ENCODE measurements around the gene HLA-DMA.
A peak's percentile ranks its signal among the peaks of the same experiment; 100 is the strongest.

The HLA-DMA gene

GRCh38 chr6:32935551-32936238, 17.2 kb downstream of the HLA-DMA start:
- H3K36me3 Mint-ChIP-seq (ENCODE audit: low read depth) = peaks cover 8% of the 10 kb centered on the region
- H3K27me3 Mint-ChIP-seq = no peaks in the 10 kb centered on the region
- no peak overlapping the region for H3K4me3 Mint-ChIP-seq
- H3K9me3 Mint-ChIP-seq = no peaks in the 10 kb centered on the region
- H3K27ac Mint-ChIP-seq = peak overlapping the region; percentile 32
- H3K4me1 Mint-ChIP-seq (ENCODE audit: low read depth) = peaks cover 47% of the 10 kb centered on the region

DNA sequence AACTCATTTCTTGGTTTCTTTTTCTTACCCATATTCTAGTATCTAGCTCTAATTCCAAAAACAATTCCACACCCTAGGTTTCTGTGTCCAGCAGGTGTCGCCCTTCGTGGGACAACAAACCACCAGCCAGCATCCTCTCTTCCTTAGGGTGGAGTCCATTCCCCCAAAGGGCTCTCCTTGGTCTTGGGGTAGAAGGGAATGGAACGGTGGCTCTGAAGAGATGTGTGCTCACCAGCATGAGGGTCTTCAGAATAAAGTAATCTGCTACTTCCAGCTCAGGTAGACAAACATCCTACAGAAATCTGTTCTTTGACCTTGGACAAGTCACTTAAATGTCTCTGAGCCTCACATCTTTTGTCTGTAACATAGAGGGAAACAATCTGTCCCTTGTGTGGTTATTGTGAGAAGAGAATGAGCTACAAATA, 19.2 kb downstream of the HLA-DMA start:
- no peak overlapping the region for H3K4me3 Mint-ChIP-seq
- peaks cover 46% of the 10 kb centered on the region for H3K4me1 Mint-ChIP-seq (ENCODE audit: low read depth)
- no peak overlapping the region for H3K27ac Mint-ChIP-seq
- no peaks in the 10 kb centered on the region for H3K9me3 Mint-ChIP-seq
- no peaks in the 10 kb centered on the region for H3K27me3 Mint-ChIP-seq
- H3K36me3 Mint-ChIP-seq (ENCODE audit: low read depth) = peaks cover 8% of the 10 kb centered on the region

- Mint-ChIP-seq H3K27me3 (no peaks in the 10 kb centered on the region), H3K4me1 (ENCODE audit: low read depth) (peaks cover 38% of the 10 kb centered on the region), H3K4me3 (no peak overlapping the region), H3K36me3 (ENCODE audit: low read depth) (peaks cover 4% of the 10 kb centered on the region), H3K27ac (no peak overlapping the region), H3K9me3 (no peaks in the 10 kb centered on the region)
These were observed 20.6 kb downstream of the HLA-DMA start for GRCh38 chr6:32932132-32932868.

- Mint-ChIP-seq H3K27ac (no peak overlapping the region), H3K27me3 (no peaks in the 10 kb centered on the region), H3K4me3 (no peak overlapping the region), H3K36me3 (ENCODE audit: low read depth) (peaks cover 4% of the 10 kb centered on the region), H3K9me3 (no peaks in the 10 kb centered on the region), H3K4me1 (ENCODE audit: low read depth) (peaks cover 29% of the 10 kb centered on the region)
These were observed 21.7 kb downstream of the HLA-DMA start for GRCh38 chr6:32931211-32931610.

- Mint-ChIP-seq H3K4me3 (no peak overlapping the region), H3K36me3 (ENCODE audit: low read depth) (no peaks in the 10 kb centered on the region), H3K9me3 (no peaks in the 10 kb centered on the region), H3K27ac (no peak overlapping the region), H3K27me3 (peaks cover 13% of the 10 kb centered on the region), H3K4me1 (ENCODE audit: low read depth) (peaks cover 12% of the 10 kb centered on the region)
These were observed 30.8 kb downstream of the HLA-DMA start for GRCh38 chr6:32922083-32922482.

DNA sequence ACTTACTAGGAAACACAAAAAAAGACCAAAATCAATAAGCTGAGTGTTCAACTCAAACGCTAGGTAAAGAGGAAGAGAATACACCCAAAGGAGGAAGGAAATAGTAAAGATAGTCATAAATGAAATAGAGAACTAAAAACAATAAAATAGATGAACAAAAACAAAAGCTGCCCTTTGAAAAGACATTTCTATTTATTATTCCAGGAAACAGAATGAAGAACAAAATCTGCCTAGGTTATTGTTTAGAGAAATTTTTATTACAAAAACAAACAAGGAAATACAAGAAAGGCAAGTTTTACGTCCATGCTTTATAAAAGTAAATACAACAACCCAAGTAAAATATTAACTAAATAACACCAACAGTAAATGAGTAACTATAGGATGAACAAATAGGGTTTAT, 32.2 kb downstream of the HLA-DMA start:
- Mint-ChIP-seq H3K36me3 (ENCODE audit: low read depth) (no peaks in the 10 kb centered on the region), H3K4me3 (no peak overlapping the region), H3K27me3 (peaks cover 13% of the 10 kb centered on the region), H3K4me1 (ENCODE audit: low read depth) (peaks cover 24% of the 10 kb centered on the region), H3K27ac (no peak overlapping the region), H3K9me3 (no peaks in the 10 kb centered on the region)

- Mint-ChIP-seq H3K9me3 (no peaks in the 10 kb centered on the region), H3K27ac (no peak overlapping the region), H3K4me3 (no peak overlapping the region), H3K27me3 (peaks cover 7% of the 10 kb centered on the region), H3K4me1 (ENCODE audit: low read depth) (peaks cover 13% of the 10 kb centered on the region), H3K36me3 (ENCODE audit: low read depth) (no peaks in the 10 kb centered on the region)
These were observed 39.9 kb downstream of the HLA-DMA start for GRCh38 chr6:32912951-32913350.

- no peaks in the 10 kb centered on the region for H3K9me3 Mint-ChIP-seq
- no peak overlapping the region for H3K4me3 Mint-ChIP-seq
- no peak overlapping the region for H3K27ac Mint-ChIP-seq
- no peaks in the 10 kb centered on the region for H3K36me3 Mint-ChIP-seq (ENCODE audit: low read depth)
- H3K4me1 Mint-ChIP-seq (ENCODE audit: low read depth) = no peaks in the 10 kb centered on the region
- H3K27me3 Mint-ChIP-seq = peaks cover 10% of the 10 kb centered on the region
These were observed 44.0 kb downstream of the HLA-DMA start for GRCh38 chr6:32908897-32909296.

GRCh38 chr6:32906539-32906938, 46.4 kb downstream of the HLA-DMA start:
- no peak overlapping the region for H3K27ac Mint-ChIP-seq
- no peaks in the 10 kb centered on the region for H3K9me3 Mint-ChIP-seq
- H3K4me1 Mint-ChIP-seq (ENCODE audit: low read depth) = no peaks in the 10 kb centered on the region
- H3K27me3 Mint-ChIP-seq = peaks cover 9% of the 10 kb centered on the region
- peaks cover 3% of the 10 kb centered on the region for H3K36me3 Mint-ChIP-seq (ENCODE audit: low read depth)
- H3K4me3 Mint-ChIP-seq = no peak overlapping the region

GRCh38 chr6:32905078-32905477, 47.8 kb downstream of the HLA-DMA start:
- Mint-ChIP-seq H3K9me3 (no peaks in the 10 kb centered on the region), H3K4me3 (no peak overlapping the region), H3K4me1 (ENCODE audit: low read depth) (no peaks in the 10 kb centered on the region), H3K27ac (no peak overlapping the region), H3K27me3 (peaks cover 3% of the 10 kb centered on the region), H3K36me3 (ENCODE audit: low read depth) (peaks cover 11% of the 10 kb centered on the region)

- Mint-ChIP-seq H3K27ac (no peak overlapping the region), H3K9me3 (no peaks in the 10 kb centered on the region), H3K4me3 (no peak overlapping the region), H3K4me1 (ENCODE audit: low read depth) (no peaks in the 10 kb centered on the region), H3K27me3 (peaks cover 3% of the 10 kb centered on the region), H3K36me3 (ENCODE audit: low read depth) (peaks cover 11% of the 10 kb centered on the region)
These were observed 48.9 kb downstream of the HLA-DMA start for GRCh38 chr6:32903952-32904351.

Data from stimulated activated naive CD8-positive, alpha-beta T cell treated with anti-CD3 and anti-CD28 coated beads, Interleukin-15, Interleukin-2, amounts not matched to agents 100 ng/mL and 50 ng/mL, for 24 hours (primary cell).